ENCODE measurements around the gene NSG1. TPM values are rescaled to one million over a fixed set of nuclear protein-coding genes. Genes with fewer than 3 reads are reported as not detected.

The NSG1 gene
- total and polyA plus RNA-seq, 2 of the 8 experiments (the other 6 are each of a cell fraction or from before 2014, with no cell fraction given), result 35.7 to 61.4 TPM

- no peak overlapping the region for H3K18ac ChIP-seq (ENCODE audit: extremely low read depth, low read length)
- H3K23ac ChIP-seq (ENCODE audit: insufficient read length), result no peak overlapping the region
- POLR2A ChIA-PET (ENCODE audit: partially characterized antibody), result interaction anchor here (1.1 kb wide), 1 partner anchor 24 kb away, joined by 3 read pairs; no protein-coding TSS in a partner anchor
- H4K91ac ChIP-seq (replicated peaks; ENCODE audit: insufficient read length, low read length), result no peak overlapping the region
- H3K4ac ChIP-seq (replicated peaks; ENCODE audit: insufficient read length, low read depth, low read length), result no peak overlapping the region
- H2BK12ac ChIP-seq (ENCODE audit: low read depth, low read length), result no peak overlapping the region; the same call in 1 of the 2 replicates
- H3K36me3 ChIP-seq (ENCODE audit: control insufficient read depth in 2 of 4, insufficient read depth in 4 of 4, low read length in 3 of 4), result peaks cover 2 to 9% (median 6%) of the 10 kb centered on the region in 4 experiments; a peak in 6 of 8 replicates
- CTCF ChIA-PET (ENCODE audit: partially characterized antibody), result interaction anchor here (0.6 kb wide), 1 partner anchor 118 kb away, joined by 3 read pairs; no protein-coding TSS in a partner anchor
- no peak overlapping the region; a peak in 1 of 4 replicates for H3K4me2 ChIP-seq (ENCODE audit: insufficient read depth in 1 of 2, low read depth in 2 of 2, low read length in 2 of 2)
- H3K27me3 ChIP-seq (replicated peaks in 1 of 4; ENCODE audit: control insufficient read depth in 3 of 4, extremely low read depth in 1 of 4, insufficient read depth in 3 of 4, low read length in 3 of 4), result peaks cover 8 to 35% (median 25%) of the 10 kb centered on the region in 4 experiments; a peak in 6 of 7 replicates
- no peak for DNase-seq (ENCODE audit: low read depth in 1 of 2, low spot score in 2 of 2)
- H4K5ac ChIP-seq (ENCODE audit: insufficient read length, low read depth, low read length), result no peak overlapping the region
- 75% methylated on average over 14 of the region's 18 CpGs; no CpG with 5 or more reads in 1 of the 2 experiments for WGBS, 2 experiments (ENCODE audit: extremely low coverage in 1 of 2, insufficient coverage in 1 of 2, insufficient read length in 1 of 2, insufficient replicate concordance in 2 of 2, low coverage in 1 of 2, low lambda C conversion rate in 2 of 2, missing lambda C conversion rate in 1 of 2)
- no peaks in the 10 kb centered on the region for H3K79me2 ChIP-seq (ENCODE audit: control insufficient read depth in 1 of 2, insufficient read depth in 2 of 2, low read length in 2 of 2)
- no peak overlapping the region for H3K9ac ChIP-seq (replicated peaks in 1 of 4; ENCODE audit: extremely low read depth in 1 of 4, low read depth in 3 of 4, low read length in 3 of 4)
- H3K79me1 ChIP-seq (ENCODE audit: low read depth, low read length), result 0 out of 2 replicates have a peak, but pooled peaks cover 2% of the 10 kb centered on the region
- H3K14ac ChIP-seq (ENCODE audit: insufficient read length), result no peak overlapping the region
- peaks cover 0 to 6% (median under 1%) of the 10 kb centered on the region in 4 experiments; a peak in 3 of 7 replicates for H3K4me1 ChIP-seq (replicated peaks in 1 of 4; ENCODE audit: control insufficient read depth in 3 of 4, insufficient read depth in 4 of 4, low read length in 3 of 4)
- H3K9me3 ChIP-seq (ENCODE audit: insufficient read depth in 2 of 2, low read depth in 1 of 2, low read length in 1 of 2), result no peaks in the 10 kb centered on the region
- FAIRE-seq, result no peak
- H2AK5ac ChIP-seq (ENCODE audit: low read depth, low read length), result no peak overlapping the region
- no peak overlapping the region for H2BK15ac ChIP-seq (ENCODE audit: low read length)
- H2BK5ac ChIP-seq (ENCODE audit: low read depth, low read length), result no peak overlapping the region
- H4K8ac ChIP-seq (ENCODE audit: extremely low read depth, insufficient read depth, low read length), result no peak overlapping the region
- no peak overlapping the region for H3K27ac ChIP-seq (ENCODE audit: low read depth, low read length)
- no peak overlapping the region for H3K56ac ChIP-seq (replicated peaks; ENCODE audit: insufficient read length, low read depth, low read length)
- H2BK20ac ChIP-seq (ENCODE audit: low read length), result no peak overlapping the region
- no peak overlapping the region for H3K4me3 ChIP-seq (ENCODE audit: extremely low read depth in 1 of 4, insufficient read depth in 2 of 4, low read depth in 3 of 4, low read length in 4 of 4)
- peaks cover 18% of the 10 kb centered on the region; the same call in 1 of the 2 replicates for H3K23me2 ChIP-seq (ENCODE audit: low read depth, low read length)
- no peak overlapping the region for H2AFZ ChIP-seq (ENCODE audit: low read length)
- no peak overlapping the region for H2BK120ac ChIP-seq (replicated peaks; ENCODE audit: low read depth, low read length)
- H4K20me1 ChIP-seq (replicated peaks in 1 of 2; ENCODE audit: control insufficient read depth in 1 of 2, insufficient read depth in 2 of 2, low read length in 2 of 2), result peaks cover 0 to 7% of the 10 kb centered on the region in 2 experiments
- TF ChIP-seq SIN3A (conservative IDR thresholded peaks at IDR 0.05 in 1 of 2, IDR thresholded peaks at IDR 0.05 in 1 of 2; ENCODE audit: low read depth in 1 of 2, low read length in 2 of 2) (no peak), ATF2 (IDR thresholded peaks at IDR 0.05; ENCODE audit: low read length) (no peak), FOSL1 (IDR thresholded peaks at IDR 0.05; ENCODE audit: insufficient read depth, low read depth, low read length) (no peak), RNF2 (IDR thresholded peaks at IDR 0.05; ENCODE audit: borderline replicate concordance, low read depth, low read length, missing control alignments, poor library complexity, severe bottlenecking) (no peak), SIRT6 (IDR thresholded peaks at IDR 0.05; ENCODE audit: low read length) (no peak), SP4 (IDR thresholded peaks at IDR 0.05; ENCODE audit: low read length) (no peak), CHD2 (IDR thresholded peaks at IDR 0.05; ENCODE audit: low read length) (no peak), TAF1 (IDR thresholded peaks at IDR 0.05; ENCODE audit: low read depth, low read length) (no peak), CREB1 (IDR thresholded peaks at IDR 0.05) (no peak), POLR2A (IDR thresholded peaks at IDR 0.05; ENCODE audit: control extremely low read depth in 1 of 2, low read depth in 2 of 2, low read length in 2 of 2) (no peak), CBX8 (IDR thresholded peaks at IDR 0.05; ENCODE audit: borderline replicate concordance, low read depth, low read length) (no peak)
These were observed 2.1 kb downstream of the NSG1 start for GRCh38 chr4:4388836-4389575.

Data from H1 (cell line).